ENCODE data around the gene SLC26A4. TPM values are rescaled to one million over a fixed set of nuclear protein-coding genes. Genes with fewer than 3 reads are reported as not detected.

Gene SLC26A4
- total and polyA plus RNA-seq, 2 donors (not counting 1 experiment from before 2014, with no cell fraction given), result 0.05 to 0.13 TPM

GRCh38 chr7:107744345-107744750 is 83.7 kb downstream of the SLC26A4 start:
- no peaks in the 10 kb centered on the region for H3K9me3 Mint-ChIP-seq (ENCODE audit: insufficient read depth)
- H3K4me1 Mint-ChIP-seq, result peaks cover 48% of the 10 kb centered on the region
- peak overlapping the region; percentile 97 for H3K27ac ChIP-seq (ENCODE audit: low read length in 2 of 2)
- intact Hi-C loops (cut with micrococcal nuclease), result loop anchor here (1.0 to 10.0 kb wide), 6 partner anchors 82 to 1082 kb away; partner anchors contain the start of genes CCDC71L, PNPLA8, PRKAR2B and SLC26A4
- H3K79me2 ChIP-seq (ENCODE audit: control insufficient read depth, insufficient read depth, low read length), result peaks cover 49% of the 10 kb centered on the region
- peak overlapping the region; percentile 82 for H3K9ac ChIP-seq (ENCODE audit: low read length)
- POLR2A ChIA-PET, result interaction anchor here (0.6 to 2.1 kb wide), 3 partner anchors 130 to 774 kb away, joined by 3 to 38 read pairs (median 6); partner anchors contain the start of gene HBP1
- no peak for ATAC-seq (ENCODE audit: low read depth)
- H3K4me3 ChIP-seq (ENCODE audit: control extremely low read depth in 1 of 5, extremely low read depth in 1 of 5, insufficient read depth in 1 of 5, low read depth in 2 of 5, low read length in 4 of 5), result peak overlapping the region; percentile 66 to 90 (median 86)
- no peaks in the 10 kb centered on the region for H3K27me3 ChIP-seq (replicated peaks in 1 of 4; ENCODE audit: control extremely low read depth in 1 of 4, control insufficient read depth in 3 of 4, insufficient read depth in 4 of 4, low read length in 3 of 4)
- no peaks in the 10 kb centered on the region for H3K9me3 ChIP-seq (ENCODE audit: control extremely low read depth in 1 of 3, control insufficient read depth in 2 of 3, insufficient read depth in 1 of 3, low read length in 2 of 3)
- DNase-seq, result no peak
- CTCF ChIA-PET, result interaction anchor here (1.4 to 5.6 kb wide), 5 partner anchors 18 to 575 kb away, joined by 3 to 54 read pairs (median 10); partner anchors contain the start of genes COG5, DUS4L and HBP1
- peaks cover 0 to 12% of the 10 kb centered on the region in 2 experiments for H3K36me3 ChIP-seq (replicated peaks in 1 of 2; ENCODE audit: control extremely low read depth in 1 of 2, control insufficient read depth in 1 of 2, extremely low read depth in 1 of 2, insufficient read depth in 2 of 2, low read length in 1 of 2)
- peaks cover 39% of the 10 kb centered on the region for H4K20me1 ChIP-seq (ENCODE audit: control insufficient read depth, insufficient read depth, low read length, poor library complexity, severe bottlenecking)
- no peaks in the 10 kb centered on the region for H3K27me3 Mint-ChIP-seq
- H3K4me2 ChIP-seq (replicated peaks; ENCODE audit: low read depth, low read length, poor library complexity, severe bottlenecking), result peak overlapping the region; percentile 89
- H3K27ac Mint-ChIP-seq, result peak overlapping the region; percentile 100
- TF ChIP-seq, protein P1, sequence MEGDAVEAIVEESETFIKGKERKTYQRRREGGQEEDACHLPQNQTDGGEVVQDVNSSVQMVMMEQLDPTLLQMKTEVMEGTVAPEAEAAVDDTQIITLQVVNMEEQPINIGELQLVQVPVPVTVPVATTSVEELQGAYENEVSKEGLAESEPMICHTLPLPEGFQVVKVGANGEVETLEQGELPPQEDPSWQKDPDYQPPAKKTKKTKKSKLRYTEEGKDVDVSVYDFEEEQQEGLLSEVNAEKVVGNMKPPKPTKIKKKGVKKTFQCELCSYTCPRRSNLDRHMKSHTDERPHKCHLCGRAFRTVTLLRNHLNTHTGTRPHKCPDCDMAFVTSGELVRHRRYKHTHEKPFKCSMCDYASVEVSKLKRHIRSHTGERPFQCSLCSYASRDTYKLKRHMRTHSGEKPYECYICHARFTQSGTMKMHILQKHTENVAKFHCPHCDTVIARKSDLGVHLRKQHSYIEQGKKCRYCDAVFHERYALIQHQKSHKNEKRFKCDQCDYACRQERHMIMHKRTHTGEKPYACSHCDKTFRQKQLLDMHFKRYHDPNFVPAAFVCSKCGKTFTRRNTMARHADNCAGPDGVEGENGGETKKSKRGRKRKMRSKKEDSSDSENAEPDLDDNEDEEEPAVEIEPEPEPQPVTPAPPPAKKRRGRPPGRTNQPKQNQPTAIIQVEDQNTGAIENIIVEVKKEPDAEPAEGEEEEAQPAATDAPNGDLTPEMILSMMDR (IDR thresholded peaks at IDR 0.05), result no peak
- TF ChIP-seq EZH2 (IDR thresholded peaks at IDR 0.05; ENCODE audit: borderline replicate concordance, insufficient read depth, low read depth, low read length, poor library complexity, severe bottlenecking), result no peak
- peak overlapping the region; percentile 99 for H3K4me3 Mint-ChIP-seq
- under 1% methylated on average over 21 of the region's 22 CpGs for WGBS (ENCODE audit: insufficient coverage)
- peaks cover 26 to 30% of the 10 kb centered on the region in 2 donors for H3K4me1 ChIP-seq (ENCODE audit: control insufficient read depth in 2 of 2, insufficient read depth in 2 of 2, low read length in 2 of 2)
- H2AFZ ChIP-seq (ENCODE audit: insufficient read depth, low read depth, low read length, poor library complexity, severe bottlenecking), result peak overlapping the region; percentile 89

DNA sequence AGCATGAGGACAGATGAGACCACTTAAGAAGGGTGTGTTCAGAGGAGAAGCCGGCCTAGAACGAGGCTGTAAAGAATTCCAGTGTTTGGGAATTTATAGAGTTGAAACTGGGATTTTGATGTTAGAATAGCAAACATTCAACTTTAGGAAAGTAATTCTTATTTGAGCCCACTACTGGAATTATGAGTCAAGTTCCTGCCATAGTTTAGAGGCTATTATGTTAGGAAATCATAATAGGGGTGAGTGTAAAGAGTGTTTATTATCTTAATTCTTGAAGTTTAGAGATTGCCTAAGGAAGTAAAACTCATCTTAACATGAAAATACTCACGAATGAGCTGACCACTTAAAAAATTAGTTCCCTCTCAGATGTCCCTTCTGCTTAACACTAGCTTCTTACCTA is 85.4 kb downstream of the SLC26A4 start:
- Mint-ChIP-seq H3K4me1 (peaks cover 48% of the 10 kb centered on the region), H3K9me3 (ENCODE audit: insufficient read depth) (no peaks in the 10 kb centered on the region), H3K27ac (peak overlapping the region; percentile 21), H3K4me3 (peak overlapping the region; percentile 99), H3K27me3 (no peaks in the 10 kb centered on the region)
- H3K79me2 ChIP-seq (ENCODE audit: control insufficient read depth, insufficient read depth, low read length), result peaks cover 62% of the 10 kb centered on the region
- no peaks in the 10 kb centered on the region for H3K27me3 ChIP-seq (replicated peaks in 1 of 4; ENCODE audit: control extremely low read depth in 1 of 4, control insufficient read depth in 3 of 4, insufficient read depth in 4 of 4, low read length in 3 of 4)
- H4K20me1 ChIP-seq (ENCODE audit: control insufficient read depth, insufficient read depth, low read length, poor library complexity, severe bottlenecking), result peaks cover 53% of the 10 kb centered on the region
- H3K27ac ChIP-seq (ENCODE audit: low read length in 2 of 2), result peak overlapping the region in 1 of 2 donors; percentile 22
- TF ChIP-seq, protein P1 (IDR thresholded peaks at IDR 0.05), result no peak
- no peak for TF ChIP-seq EZH2 (IDR thresholded peaks at IDR 0.05; ENCODE audit: borderline replicate concordance, insufficient read depth, low read depth, low read length, poor library complexity, severe bottlenecking)
- peak overlapping the region; percentile 11 for H3K9ac ChIP-seq (ENCODE audit: low read length)
- intact Hi-C loops (cut with micrococcal nuclease), result loop anchor here (10.0 kb wide), 1 partner anchor 701 kb away; the partner anchor contains the start of gene PRKAR2B
- 100% methylated on average over 2 of the region's 3 CpGs for WGBS (ENCODE audit: insufficient coverage)
- CTCF ChIA-PET, result interaction anchor here (2.9 kb wide), 1 partner anchor 283 kb away, joined by 10 read pairs; no protein-coding TSS in a partner anchor
- no peak overlapping the region for H3K4me3 ChIP-seq (ENCODE audit: control extremely low read depth in 1 of 5, extremely low read depth in 1 of 5, insufficient read depth in 1 of 5, low read depth in 2 of 5, low read length in 4 of 5)
- H3K4me2 ChIP-seq (replicated peaks; ENCODE audit: low read depth, low read length, poor library complexity, severe bottlenecking), result peak overlapping the region; percentile 89
- no peak overlapping the region for H2AFZ ChIP-seq (ENCODE audit: insufficient read depth, low read depth, low read length, poor library complexity, severe bottlenecking)
- POLR2A ChIA-PET, result no interaction called here
- no peaks in the 10 kb centered on the region for H3K9me3 ChIP-seq (ENCODE audit: control extremely low read depth in 1 of 3, control insufficient read depth in 2 of 3, insufficient read depth in 1 of 3, low read length in 2 of 3)
- ATAC-seq (ENCODE audit: low read depth) (no peak), DNase-seq (no peak)
- peaks cover 4 to 25% of the 10 kb centered on the region in 2 experiments for H3K36me3 ChIP-seq (replicated peaks in 1 of 2; ENCODE audit: control extremely low read depth in 1 of 2, control insufficient read depth in 1 of 2, extremely low read depth in 1 of 2, insufficient read depth in 2 of 2, low read length in 1 of 2)
- H3K4me1 ChIP-seq (ENCODE audit: control insufficient read depth in 2 of 2, insufficient read depth in 2 of 2, low read length in 2 of 2), result peaks cover 26 to 30% of the 10 kb centered on the region in 2 donors
